ENCODE measurements around the gene OCRL. TPM values are rescaled to one million over a fixed set of nuclear protein-coding genes. Genes with fewer than 3 reads are reported as not detected.

Gene OCRL
- total and polyA plus RNA-seq, 2 of the 13 experiments (the other 11 are each of a cell fraction or from before 2014, with no cell fraction given): 13.4 to 32.0 TPM

- TF ChIP-seq TFE3 (CRISPR knock-in tag; IDR thresholded peaks at IDR 0.05) (peak; percentile 88), ZNF652 (CRISPR knock-in tag; IDR thresholded peaks at IDR 0.05; ENCODE audit: borderline replicate concordance, low read depth) (no peak), HNF1A (IDR thresholded peaks at IDR 0.05; ENCODE audit: low read depth) (no peak), HNF1A (CRISPR knock-in tag; IDR thresholded peaks at IDR 0.05; ENCODE audit: borderline replicate concordance) (no peak), SNAI1 (CRISPR knock-in tag; IDR thresholded peaks at IDR 0.05; ENCODE audit: borderline replicate concordance) (no peak), MZF1 (CRISPR knock-in tag; IDR thresholded peaks at IDR 0.05; ENCODE audit: borderline replicate concordance) (no peak), ZNF383 (CRISPR knock-in tag; IDR thresholded peaks at IDR 0.05; ENCODE audit: borderline replicate concordance) (no peak), FOXA3 (CRISPR knock-in tag; IDR thresholded peaks at IDR 0.05) (peak; percentile 32; the same call in 1 of the 2 replicates), ZNF333 (CRISPR knock-in tag; IDR thresholded peaks at IDR 0.05; ENCODE audit: borderline replicate concordance) (no peak), SP4 (CRISPR knock-in tag; IDR thresholded peaks at IDR 0.05) (no peak), RXRB (CRISPR knock-in tag; IDR thresholded peaks at IDR 0.05; ENCODE audit: borderline replicate concordance) (peak; percentile 51; the same call in 1 of the 2 replicates), SP1 (IDR thresholded peaks at IDR 0.05) (no peak), SP1 (CRISPR knock-in tag; IDR thresholded peaks at IDR 0.05) (no peak), HDAC2 (CRISPR knock-in tag; IDR thresholded peaks at IDR 0.05) (no peak), PBX3 (CRISPR knock-in tag; IDR thresholded peaks at IDR 0.05; ENCODE audit: borderline replicate concordance) (no peak), ZNF530 (CRISPR knock-in tag; IDR thresholded peaks at IDR 0.05; ENCODE audit: low read depth) (no peak), HNRNPK (IDR thresholded peaks at IDR 0.05; ENCODE audit: low read depth, low read length, poor library complexity, severe bottlenecking) (no peak), HNRNPH1 (optimal IDR thresholded peaks at IDR 0.05; ENCODE audit: low read depth, low read length) (no peak), ZNF343 (CRISPR knock-in tag; IDR thresholded peaks at IDR 0.05) (no peak)
Observed at GRCh38 chrX:129511689-129512088, 28.4 kb upstream of the OCRL start (continued).

All from HepG2 (cell line).